ENCODE measurements around the gene PTPRN2.

PTPRN2 gene

DNA sequence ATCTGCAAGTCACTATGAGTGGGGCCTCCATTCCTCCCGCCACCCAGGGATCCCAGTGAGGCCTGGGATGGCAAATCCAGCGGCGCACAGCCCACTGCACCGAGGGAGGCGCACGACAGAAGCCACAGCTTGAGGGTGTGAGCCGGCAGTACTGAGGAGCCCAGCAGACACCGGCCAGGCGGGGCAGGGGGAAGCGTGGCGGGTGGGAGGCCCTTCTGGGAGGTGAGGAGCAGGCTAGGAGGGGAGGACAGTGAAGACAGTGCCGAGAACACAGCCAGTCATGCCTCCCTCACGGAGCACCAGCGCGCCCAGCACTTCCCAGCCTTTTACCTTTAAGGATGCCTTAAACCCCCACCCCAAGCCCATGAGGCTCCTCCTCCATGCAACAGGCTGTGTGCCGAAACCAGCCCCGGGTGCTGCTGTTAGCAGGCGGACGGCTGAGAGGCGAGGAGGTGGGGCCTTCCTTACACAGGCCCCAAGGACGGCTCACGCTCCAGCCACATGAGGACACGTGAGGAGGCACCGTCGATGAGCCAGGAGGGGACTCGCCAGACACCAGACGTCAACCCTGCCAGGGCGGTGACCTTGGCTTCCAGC, 258.5 kb downstream of the PTPRN2 start:
- Histone ChIP-seq H3K4me3 (ENCODE audit: low read depth, low read length) (no peak overlapping the region), H3K9ac (no peak overlapping the region), H3K4me1 (no peaks in the 10 kb centered on the region), H3K27ac (no peak overlapping the region), H3K9me3 (ENCODE audit: control insufficient read depth, low read length) (no peaks in the 10 kb centered on the region), H3K27me3 (ENCODE audit: control insufficient read depth, insufficient read depth, low read length) (no peaks in the 10 kb centered on the region), H2AFZ (no peak overlapping the region), H3K79me2 (no peaks in the 10 kb centered on the region), H3K4me2 (ENCODE audit: low read length) (no peak overlapping the region), H3K36me3 (ENCODE audit: control insufficient read depth, insufficient read depth, low read length) (no peaks in the 10 kb centered on the region)
- TF ChIP-seq, protein P1, sequence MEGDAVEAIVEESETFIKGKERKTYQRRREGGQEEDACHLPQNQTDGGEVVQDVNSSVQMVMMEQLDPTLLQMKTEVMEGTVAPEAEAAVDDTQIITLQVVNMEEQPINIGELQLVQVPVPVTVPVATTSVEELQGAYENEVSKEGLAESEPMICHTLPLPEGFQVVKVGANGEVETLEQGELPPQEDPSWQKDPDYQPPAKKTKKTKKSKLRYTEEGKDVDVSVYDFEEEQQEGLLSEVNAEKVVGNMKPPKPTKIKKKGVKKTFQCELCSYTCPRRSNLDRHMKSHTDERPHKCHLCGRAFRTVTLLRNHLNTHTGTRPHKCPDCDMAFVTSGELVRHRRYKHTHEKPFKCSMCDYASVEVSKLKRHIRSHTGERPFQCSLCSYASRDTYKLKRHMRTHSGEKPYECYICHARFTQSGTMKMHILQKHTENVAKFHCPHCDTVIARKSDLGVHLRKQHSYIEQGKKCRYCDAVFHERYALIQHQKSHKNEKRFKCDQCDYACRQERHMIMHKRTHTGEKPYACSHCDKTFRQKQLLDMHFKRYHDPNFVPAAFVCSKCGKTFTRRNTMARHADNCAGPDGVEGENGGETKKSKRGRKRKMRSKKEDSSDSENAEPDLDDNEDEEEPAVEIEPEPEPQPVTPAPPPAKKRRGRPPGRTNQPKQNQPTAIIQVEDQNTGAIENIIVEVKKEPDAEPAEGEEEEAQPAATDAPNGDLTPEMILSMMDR (IDR thresholded peaks at IDR 0.05): no peak

- no peak overlapping the region for H2AFZ ChIP-seq
- no peak overlapping the region for H3K4me2 ChIP-seq (ENCODE audit: low read length)
- no peak overlapping the region for H3K4me3 ChIP-seq (ENCODE audit: low read depth, low read length)
- H3K4me1 ChIP-seq: no peaks in the 10 kb centered on the region
- H3K79me2 ChIP-seq: no peaks in the 10 kb centered on the region
- no peak overlapping the region for H3K27ac ChIP-seq
- no peaks in the 10 kb centered on the region for H3K27me3 ChIP-seq (ENCODE audit: control insufficient read depth, insufficient read depth, low read length)
- no peak overlapping the region for H3K9ac ChIP-seq
- no peaks in the 10 kb centered on the region for H3K36me3 ChIP-seq (ENCODE audit: control insufficient read depth, insufficient read depth, low read length)
- TF ChIP-seq, protein P1 (IDR thresholded peaks at IDR 0.05): no peak
- no peaks in the 10 kb centered on the region for H3K9me3 ChIP-seq (ENCODE audit: control insufficient read depth, low read length)
Measured at GRCh38 chr7:158328376-158329013, 259.1 kb downstream of the PTPRN2 start.

GRCh38 chr7:158327571-158328180, 259.9 kb downstream of the PTPRN2 start:
- H3K4me3 ChIP-seq (ENCODE audit: low read depth, low read length): no peak overlapping the region
- H3K9me3 ChIP-seq (ENCODE audit: control insufficient read depth, low read length): no peaks in the 10 kb centered on the region
- H3K27me3 ChIP-seq (ENCODE audit: control insufficient read depth, insufficient read depth, low read length): no peaks in the 10 kb centered on the region
- H3K4me2 ChIP-seq (ENCODE audit: low read length): no peak overlapping the region
- H3K27ac ChIP-seq: no peak overlapping the region
- H3K9ac ChIP-seq: no peak overlapping the region
- no peaks in the 10 kb centered on the region for H3K79me2 ChIP-seq
- TF ChIP-seq, protein P1 (IDR thresholded peaks at IDR 0.05): no peak
- no peaks in the 10 kb centered on the region for H3K4me1 ChIP-seq
- H3K36me3 ChIP-seq (ENCODE audit: control insufficient read depth, insufficient read depth, low read length): no peaks in the 10 kb centered on the region
- no peak overlapping the region for H2AFZ ChIP-seq

GRCh38 chr7:158327012-158327411, 260.6 kb downstream of the PTPRN2 start:
- no peak overlapping the region for H3K27ac ChIP-seq

More at GRCh38 chr7:158327012-158327411, 260.6 kb downstream of the PTPRN2 start:
- TF ChIP-seq, protein P1 (IDR thresholded peaks at IDR 0.05): no peak
- H2AFZ ChIP-seq: no peak overlapping the region
- no peaks in the 10 kb centered on the region for H3K79me2 ChIP-seq
- no peak overlapping the region for H3K4me2 ChIP-seq (ENCODE audit: low read length)
- H3K27me3 ChIP-seq (ENCODE audit: control insufficient read depth, insufficient read depth, low read length): no peaks in the 10 kb centered on the region
- no peaks in the 10 kb centered on the region for H3K36me3 ChIP-seq (ENCODE audit: control insufficient read depth, insufficient read depth, low read length)
- no peak overlapping the region for H3K4me3 ChIP-seq (ENCODE audit: low read depth, low read length)
- H3K9ac ChIP-seq: no peak overlapping the region
- no peaks in the 10 kb centered on the region for H3K4me1 ChIP-seq
- H3K9me3 ChIP-seq (ENCODE audit: control insufficient read depth, low read length): no peaks in the 10 kb centered on the region

Measured in parathyroid adenoma (tissue), 2 donors.